Measurements from ENCODE around the gene CNIH2. TPM values are rescaled to one million over a fixed set of nuclear protein-coding genes. Genes with fewer than 3 reads are reported as not detected.
"Not testable (repeated sequence)": the region's sequence is repeated elsewhere in the genome, so short reads cannot be mapped to it uniquely, and the experiment has no call there.

CNIH2 gene
- polyA plus RNA-seq, 1 experiment: 1.2 TPM

DNA sequence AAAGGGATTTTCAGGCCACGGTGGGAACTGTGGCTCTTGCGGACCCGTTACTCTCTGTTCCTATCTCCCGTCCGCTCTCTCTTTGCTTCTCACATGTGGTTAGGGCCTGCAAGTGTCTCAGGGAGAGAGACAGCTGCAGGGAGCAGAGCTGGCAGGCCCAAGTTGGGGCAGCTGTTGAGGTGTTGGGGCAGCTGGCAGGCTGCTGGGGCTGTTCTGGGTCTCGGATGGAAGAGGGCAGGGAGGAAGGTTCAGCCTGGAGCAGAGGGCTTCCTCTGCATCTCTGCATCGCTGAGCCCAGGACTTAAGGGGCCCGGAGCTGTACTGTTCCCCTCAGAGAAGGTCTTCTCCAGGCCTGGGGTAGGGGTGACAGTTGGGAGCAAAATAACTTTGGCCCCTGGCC is 2.6 kb upstream of the CNIH2 start:
- CTCF ChIA-PET: no interaction called here
- H3K36me3 ChIP-seq (ENCODE audit: control insufficient read depth, insufficient read depth, low read length): peaks cover 35% of the 10 kb centered on the region
- no peak overlapping the region for H3K4me3 ChIP-seq (ENCODE audit: low read depth, low read length)
- TF ChIP-seq, protein P1, sequence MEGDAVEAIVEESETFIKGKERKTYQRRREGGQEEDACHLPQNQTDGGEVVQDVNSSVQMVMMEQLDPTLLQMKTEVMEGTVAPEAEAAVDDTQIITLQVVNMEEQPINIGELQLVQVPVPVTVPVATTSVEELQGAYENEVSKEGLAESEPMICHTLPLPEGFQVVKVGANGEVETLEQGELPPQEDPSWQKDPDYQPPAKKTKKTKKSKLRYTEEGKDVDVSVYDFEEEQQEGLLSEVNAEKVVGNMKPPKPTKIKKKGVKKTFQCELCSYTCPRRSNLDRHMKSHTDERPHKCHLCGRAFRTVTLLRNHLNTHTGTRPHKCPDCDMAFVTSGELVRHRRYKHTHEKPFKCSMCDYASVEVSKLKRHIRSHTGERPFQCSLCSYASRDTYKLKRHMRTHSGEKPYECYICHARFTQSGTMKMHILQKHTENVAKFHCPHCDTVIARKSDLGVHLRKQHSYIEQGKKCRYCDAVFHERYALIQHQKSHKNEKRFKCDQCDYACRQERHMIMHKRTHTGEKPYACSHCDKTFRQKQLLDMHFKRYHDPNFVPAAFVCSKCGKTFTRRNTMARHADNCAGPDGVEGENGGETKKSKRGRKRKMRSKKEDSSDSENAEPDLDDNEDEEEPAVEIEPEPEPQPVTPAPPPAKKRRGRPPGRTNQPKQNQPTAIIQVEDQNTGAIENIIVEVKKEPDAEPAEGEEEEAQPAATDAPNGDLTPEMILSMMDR (IDR thresholded peaks at IDR 0.05; ENCODE audit: insufficient read depth, low read depth, low read length): no peak
- POLR2A ChIA-PET: no interaction called here
- H3K27me3 ChIP-seq (ENCODE audit: control insufficient read depth, insufficient read depth, low read length): no peaks in the 10 kb centered on the region
- no peak for DNase-seq (ENCODE audit: low read depth)

DNA sequence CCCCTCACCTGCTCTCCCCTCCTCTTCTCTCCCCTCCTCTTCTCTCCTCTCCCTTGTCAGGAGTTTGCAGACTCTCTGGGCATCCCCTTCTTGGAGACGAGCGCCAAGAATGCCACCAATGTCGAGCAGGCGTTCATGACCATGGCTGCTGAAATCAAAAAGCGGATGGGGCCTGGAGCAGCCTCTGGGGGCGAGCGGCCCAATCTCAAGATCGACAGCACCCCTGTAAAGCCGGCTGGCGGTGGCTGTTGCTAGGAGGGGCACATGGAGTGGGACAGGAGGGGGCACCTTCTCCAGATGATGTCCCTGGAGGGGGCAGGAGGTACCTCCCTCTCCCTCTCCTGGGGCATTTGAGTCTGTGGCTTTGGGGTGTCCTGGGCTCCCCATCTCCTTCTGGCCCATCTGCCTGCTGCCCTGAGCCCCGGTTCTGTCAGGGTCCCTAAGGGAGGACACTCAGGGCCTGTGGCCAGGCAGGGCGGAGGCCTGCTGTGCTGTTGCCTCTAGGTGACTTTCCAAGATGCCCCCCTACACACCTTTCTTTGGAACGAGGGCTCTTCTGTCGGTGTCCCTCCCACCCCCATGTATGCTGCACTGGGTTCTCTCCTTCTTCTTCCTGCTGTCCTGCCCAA is 1.9 kb upstream of the CNIH2 start:
- ChIA-PET POLR2A (no interaction called here), CTCF (no interaction called here)
- peaks cover 33% of the 10 kb centered on the region for H3K36me3 ChIP-seq (ENCODE audit: control insufficient read depth, insufficient read depth, low read length)
- no peak overlapping the region for H3K4me3 ChIP-seq (ENCODE audit: low read depth, low read length)
- TF ChIP-seq, protein P1 (IDR thresholded peaks at IDR 0.05; ENCODE audit: insufficient read depth, low read depth, low read length): no peak
- H3K27me3 ChIP-seq (ENCODE audit: control insufficient read depth, insufficient read depth, low read length): no peaks in the 10 kb centered on the region
- DNase-seq (ENCODE audit: low read depth): no peak

DNA sequence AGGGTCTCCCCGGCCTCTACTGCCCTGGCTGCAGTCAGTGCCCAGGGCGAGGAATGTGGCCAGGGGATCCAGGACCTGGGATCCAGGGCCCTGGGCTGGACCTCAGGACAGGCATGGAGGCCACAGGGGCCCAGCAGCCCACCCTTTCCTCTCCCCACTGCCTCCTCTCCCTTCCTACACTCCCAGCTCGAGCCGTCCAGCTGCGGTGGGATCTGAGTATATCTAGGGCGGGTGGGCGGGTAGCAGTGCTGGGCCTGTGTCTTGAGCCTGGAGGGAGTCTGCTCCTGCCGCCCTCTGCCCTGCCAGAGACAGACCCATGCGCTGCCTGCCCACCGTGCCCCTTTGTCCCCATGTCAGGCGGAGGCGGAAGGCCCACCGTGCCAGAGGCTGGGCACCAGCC is 1.4 kb upstream of the CNIH2 start:
- CTCF ChIA-PET: interaction anchor here (0.8 kb wide), 1 partner anchor 8 kb away, joined by 3 read pairs; the partner anchor contains the start of gene RAB1B
- POLR2A ChIA-PET; H3K4me3 ChIP-seq (ENCODE audit: low read depth, low read length); DNase-seq (ENCODE audit: low read depth); H3K27me3 ChIP-seq (ENCODE audit: control insufficient read depth, insufficient read depth, low read length): not testable (repeated sequence)
- H3K36me3 ChIP-seq (ENCODE audit: control insufficient read depth, insufficient read depth, low read length): peaks cover 32% of the 10 kb centered on the region

DNA sequence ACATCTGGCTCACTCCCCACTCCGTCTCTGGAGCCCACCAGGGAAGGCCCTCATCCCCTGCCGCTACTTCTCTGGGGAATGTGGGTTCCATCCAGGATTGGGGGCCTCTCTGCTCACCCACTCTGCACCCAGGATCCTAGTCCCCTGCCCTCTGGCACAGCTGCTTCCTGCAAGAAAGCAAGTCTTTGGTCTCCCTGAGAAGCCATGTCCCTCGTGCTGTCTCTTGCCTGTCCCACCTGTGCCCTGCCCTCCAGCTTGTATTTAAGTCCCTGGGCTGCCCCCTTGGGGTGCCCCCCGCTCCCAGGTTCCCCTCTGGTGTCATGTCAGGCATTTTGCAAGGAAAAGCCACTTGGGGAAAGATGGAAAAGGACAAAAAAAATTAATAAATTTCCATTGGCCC is 911 bp upstream of the CNIH2 start:
- POLR2A ChIA-PET; DNase-seq (ENCODE audit: low read depth); H3K27me3 ChIP-seq (ENCODE audit: control insufficient read depth, insufficient read depth, low read length); H3K4me3 ChIP-seq (ENCODE audit: low read depth, low read length): not testable (repeated sequence)
- peaks cover 27% of the 10 kb centered on the region for H3K36me3 ChIP-seq (ENCODE audit: control insufficient read depth, insufficient read depth, low read length)
- CTCF ChIA-PET: interaction anchor here (0.8 to 1.0 kb wide), 2 partner anchors 9 to 11 kb away, joined by 3 read pairs; partner anchors contain the start of gene RAB1B

DNA sequence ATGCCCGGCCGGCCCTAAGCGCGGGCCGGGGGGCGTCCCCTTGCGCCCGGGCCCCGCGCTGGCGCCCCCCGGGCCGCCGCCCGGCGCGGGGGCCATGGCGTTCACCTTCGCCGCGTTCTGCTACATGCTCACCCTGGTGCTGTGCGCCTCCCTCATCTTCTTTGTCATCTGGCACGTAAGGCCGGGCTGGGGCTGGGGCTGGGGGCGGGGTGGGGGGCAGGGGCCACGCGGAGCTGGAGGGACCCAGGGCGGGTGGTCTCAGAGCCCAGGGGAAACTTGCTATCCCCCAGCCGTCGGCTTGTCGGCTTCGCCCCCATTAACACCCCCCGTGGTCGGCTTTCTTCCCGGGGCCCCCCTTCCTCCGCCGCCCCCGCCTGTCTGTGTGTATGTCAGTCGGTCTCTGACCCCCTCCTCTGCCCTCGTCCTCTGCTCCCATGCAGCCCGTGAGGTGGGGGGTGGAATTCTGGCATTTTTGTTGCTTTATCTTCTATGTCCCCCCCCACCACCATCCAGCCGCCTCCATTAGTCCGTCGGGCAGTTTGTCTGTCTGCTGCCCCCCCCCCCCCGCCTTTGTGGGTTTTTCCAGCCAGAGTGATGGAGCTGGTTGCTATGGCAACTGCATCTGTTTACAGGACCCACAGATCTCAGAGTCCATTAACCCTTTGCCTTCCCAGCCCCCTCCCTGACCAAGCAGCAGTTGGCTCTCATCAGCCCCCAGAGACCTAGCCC is 552 bp downstream of the CNIH2 start:
- H3K4me3 ChIP-seq (ENCODE audit: low read depth, low read length): peak overlapping the region; percentile 4; the same call in 1 of the 2 replicates
- POLR2A ChIA-PET: interaction anchor here (0.6 kb wide), 1 partner anchor 56 kb away, joined by 4 read pairs; no protein-coding TSS in a partner anchor

More for the DNA sequence above, 552 bp downstream of the CNIH2 start:
- CTCF ChIA-PET: no interaction called here
- no peaks in the 10 kb centered on the region for H3K27me3 ChIP-seq (ENCODE audit: control insufficient read depth, insufficient read depth, low read length)
- no peak for DNase-seq (ENCODE audit: low read depth)
- TF ChIP-seq, protein P1 (IDR thresholded peaks at IDR 0.05; ENCODE audit: insufficient read depth, low read depth, low read length): no peak
- H3K36me3 ChIP-seq (ENCODE audit: control insufficient read depth, insufficient read depth, low read length): peaks cover 14% of the 10 kb centered on the region

Measured in BJ (cell line).